SIG-M5 treated with dmso at 0.1 percent for 504 hours (cell line): Measurements from ENCODE around the gene TIRAP.
A peak's percentile ranks its signal among the peaks of the same experiment; 100 is the strongest.

Experiments used
- DNase-seq: peaks from one replicate; lab custom pipeline; 2025; ENCODE audit not compliant: unreplicated experiment; lab: John Stamatoyannopoulos, UW

The TIRAP gene

GRCh38 chr11:126339863-126340434 lies 57.1 kb downstream of the TIRAP start:
- DNase-seq: peak; percentile 24

DNA sequence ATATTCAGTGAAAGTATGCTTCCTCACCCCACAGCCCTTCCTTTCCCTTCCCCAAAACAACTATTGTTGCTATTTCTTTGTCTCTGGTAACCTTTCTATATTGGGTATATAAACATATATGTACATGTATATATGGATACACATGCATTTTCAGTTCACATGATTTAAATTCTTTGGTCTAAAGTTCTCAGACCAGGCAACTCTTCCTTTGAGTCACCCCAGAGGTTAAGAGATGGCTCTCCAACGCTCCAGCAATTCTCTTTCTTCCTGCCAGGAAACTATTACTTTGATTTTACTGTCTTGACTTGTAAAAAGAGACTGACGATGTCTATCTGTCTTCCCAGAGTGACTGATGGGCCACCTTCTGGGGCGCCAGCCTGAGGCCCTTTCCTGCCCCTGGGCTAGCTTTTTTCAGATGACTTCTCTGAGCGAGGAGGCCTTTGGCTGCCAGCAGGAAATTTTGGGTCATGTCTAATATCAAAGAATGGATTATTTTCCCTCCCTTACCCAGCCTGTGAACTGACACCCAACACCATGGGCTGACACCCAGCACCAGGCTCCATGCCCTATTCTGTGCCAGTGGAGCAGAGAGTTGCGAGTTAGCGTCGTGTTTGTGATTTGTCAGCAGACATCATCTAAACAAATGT lies 58.2 kb downstream of the TIRAP start:
- DNase-seq: no peak

- DNase-seq: no peak
Observed at GRCh38 chr11:126341760-126342161, 58.9 kb downstream of the TIRAP start.

DNA sequence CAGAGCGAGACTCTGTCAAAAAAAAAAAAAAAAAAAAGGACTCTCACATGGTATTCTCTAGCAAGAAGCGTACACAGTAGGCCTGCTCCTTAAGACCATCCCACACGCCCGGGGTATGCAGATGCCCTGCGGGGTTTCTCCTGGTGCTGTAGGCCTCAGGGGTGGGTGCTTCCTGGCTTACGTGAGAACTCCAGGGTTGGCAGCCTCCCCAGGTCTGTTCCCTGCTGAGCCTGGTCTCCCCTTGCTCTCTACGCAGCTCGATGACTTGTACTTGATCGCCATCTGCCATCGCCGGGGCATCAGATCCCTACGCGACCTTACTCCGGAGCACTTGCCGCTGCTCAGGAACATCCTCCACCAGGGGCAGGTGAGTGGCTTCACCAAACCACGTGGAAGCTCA lies 60.2 kb downstream of the TIRAP start:
- no peak for DNase-seq
